Psoas muscle (tissue), 8 donors: ENCODE results near the gene FAM81A. TPM values are rescaled to one million over a fixed set of nuclear protein-coding genes. Genes with fewer than 3 reads are reported as not detected.
"Not testable (repeated sequence)": the region's sequence is repeated elsewhere in the genome, so short reads cannot be mapped to it uniquely, and the experiment has no call there.

ENCODE experiments used
- ATAC-seq, 4 donors: fragments of 200-7000 bp; cut with Tn5 transposase; one replicate each; pipeline ENCODE4 v1.9.1; 2020; ENCODE audit warnings: moderate library complexity in 3 of 4, mild to moderate bottlenecking in 2 of 4
- DNase-seq, 2 donors: peaks; one replicate each; pipeline ENCODE4 v3.0.0-alpha.2; 2020
- H3K27ac ChIP-seq: fragments of 200-600 bp; one replicate; pipeline ENCODE4 v1.8.0; 2022
- H3K27me3 ChIP-seq, 3 donors: fragments of 200-600 bp in 1 of 3; one replicate each; pipeline versions ENCODE4 v1.6.1 to v1.8.0; 2013 to 2022; ENCODE audit warnings: low read length in 2 of 3, mild to moderate bottlenecking in 2 of 3, moderate library complexity in 1 of 3; ENCODE audit not compliant: insufficient read depth in 3 of 3
- H3K36me3 ChIP-seq, 2 donors: fragments of 200-600 bp in 1 of 2; one replicate each; pipeline versions ENCODE4 v1.6.1 to v1.8.0; 2013 to 2022; ENCODE audit warnings: low read depth in 1 of 2, mild to moderate bottlenecking in 1 of 2, moderate library complexity in 1 of 2; ENCODE audit not compliant: insufficient read depth in 1 of 2
- H3K4me1 ChIP-seq: fragments of 200-600 bp; one replicate; pipeline ENCODE4 v1.8.0; 2022
- H3K4me3 ChIP-seq: fragments of 200-600 bp; one replicate; pipeline ENCODE4 v1.8.0; 2022; ENCODE audit warnings: mild to moderate bottlenecking
- H3K9me3 ChIP-seq: fragments of 200-600 bp; one replicate; pipeline ENCODE4 v1.8.0; 2022
- CTCF ChIP-seq: fragments of 200-600 bp; IDR thresholded peaks from one replicate; pipeline ENCODE4 v1.8.0; 2022; ENCODE audit warnings: antibody characterized with exemption
- WGBS, 3 donors: extraction: QIAGEN DNeasy Blood & Tissue Kit; methylation state at CpG; one replicate each; pipeline versions ENCODE4 v1.1.6 to v1.1.7; 2013; 5-methylcytosine and 5-hydroxymethylcytosine counted together
- intact Hi-C, 2 donors: fragments of 100-400 bp; cut with DNase I; formaldehyde crosslinking; loops; one replicate each; pipeline versions ENCODE4 v1.11.0 to v1.14.2; 2022
- polyA plus RNA-seq, 3 donors: library from polyadenylated mRNA; stranded (reverse); fragments of 200-250 nt; gene quantifications; one replicate each; pipeline ENCODE4 v1.2.3, GENCODE V29; 2013
- total RNA-seq, 4 donors: library from RNA; stranded (reverse); fragmentation: NEBNext Ultra II Directional in 2 of 4; extraction: Animal tissue kit (Norgen Biotek cat#: 25700) in 2 of 4; gene quantifications; one replicate each; pipeline versions ENCODE4 v1.2.1 to v1.2.4, GENCODE V29; 2021 to 2023
- donor health status: healthy with polysubstance abuse.
- donor health status: DM: no; HTN: no; CAD: no; lungs with moderate emphysema.
- donor health status: Bipolar disorder and iron deficiency.
- donor health status: healthy.
- donor health status: DM: yes; HTN: yes; CAD: no.
- donor health status: DM: no; HTN: no; CAD: no.
- donor health status: DM: no; HTN: no; CAD: no.
- donor health status: DM: yes; HTN: yes; CAD: no.

FAM81A gene
- total and polyA plus RNA-seq, 7 donors: 0.32 to 1.4 (median 0.55) TPM

DNA sequence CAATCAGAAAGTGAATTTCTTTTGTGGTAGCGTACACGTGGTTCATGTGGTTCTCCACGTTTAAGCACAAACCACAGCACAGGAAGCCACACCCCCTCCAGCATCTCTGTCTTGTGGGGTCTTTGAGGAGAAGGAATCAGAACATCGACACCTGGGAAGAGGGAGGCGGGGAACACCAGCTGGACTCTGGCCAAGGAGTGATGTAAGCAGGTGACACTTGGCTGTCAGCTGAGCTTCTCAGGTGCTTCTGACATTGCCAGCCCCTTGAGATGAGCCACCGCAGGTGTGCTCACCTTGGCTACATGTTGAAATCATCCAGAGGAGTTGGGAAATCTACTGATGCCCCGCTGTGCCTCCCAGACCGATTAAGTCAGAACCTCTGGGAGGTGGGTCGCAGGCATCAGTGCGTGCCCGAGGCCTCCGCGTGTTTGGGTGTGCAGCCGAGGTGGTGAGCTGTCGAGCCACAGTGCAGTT is 85.0 kb downstream of the FAM81A start:
- H3K4me1 ChIP-seq: no peaks in the 10 kb centered on the region
- intact Hi-C loops: no loop called here

GRCh38 chr15:59523702-59524101 is 85.7 kb downstream of the FAM81A start:
- H3K27me3 ChIP-seq: no peaks in the 10 kb centered on the region
- H3K4me3 ChIP-seq: no peak overlapping the region
- TF ChIP-seq CTCF: no peak
- DNase-seq (no peak), ATAC-seq (no peak)
- H3K4me1 ChIP-seq: no peaks in the 10 kb centered on the region
- H3K27ac ChIP-seq: no peak overlapping the region
- H3K9me3 ChIP-seq: no peaks in the 10 kb centered on the region
- no peaks in the 10 kb centered on the region for H3K36me3 ChIP-seq
- intact Hi-C loops: no loop called here
- 86% methylated on average over 6 of the region's 6 CpGs for WGBS, 3 donors

More for the DNA sequence above, 85.0 kb downstream of the FAM81A start:
- Histone ChIP-seq H3K4me3 (no peak overlapping the region), H3K9me3 (no peaks in the 10 kb centered on the region), H3K27me3 (no peaks in the 10 kb centered on the region), H3K36me3 (no peaks in the 10 kb centered on the region), H3K27ac (no peak overlapping the region)
- DNase-seq (no peak), ATAC-seq (no peak)
- WGBS, 3 donors: 82 to 84% (median 83%) methylated on average over 15 of the region's 15 CpGs
- TF ChIP-seq CTCF: no peak

GRCh38 chr15:59524331-59524731 is 86.3 kb downstream of the FAM81A start:
- 40 to 45% (median 44%) methylated on average over 5 of the region's 5 CpGs for WGBS, 3 donors
- no peaks in the 10 kb centered on the region for H3K4me1 ChIP-seq
- H3K36me3 ChIP-seq: no peaks in the 10 kb centered on the region
- intact Hi-C loops: no loop called here
- H3K9me3 ChIP-seq: no peaks in the 10 kb centered on the region
- no peak overlapping the region for H3K4me3 ChIP-seq
- H3K27ac ChIP-seq: no peak overlapping the region
- no peak for DNase-seq
- ATAC-seq: no peak
- TF ChIP-seq CTCF: no peak
- H3K27me3 ChIP-seq: no peaks in the 10 kb centered on the region

DNA sequence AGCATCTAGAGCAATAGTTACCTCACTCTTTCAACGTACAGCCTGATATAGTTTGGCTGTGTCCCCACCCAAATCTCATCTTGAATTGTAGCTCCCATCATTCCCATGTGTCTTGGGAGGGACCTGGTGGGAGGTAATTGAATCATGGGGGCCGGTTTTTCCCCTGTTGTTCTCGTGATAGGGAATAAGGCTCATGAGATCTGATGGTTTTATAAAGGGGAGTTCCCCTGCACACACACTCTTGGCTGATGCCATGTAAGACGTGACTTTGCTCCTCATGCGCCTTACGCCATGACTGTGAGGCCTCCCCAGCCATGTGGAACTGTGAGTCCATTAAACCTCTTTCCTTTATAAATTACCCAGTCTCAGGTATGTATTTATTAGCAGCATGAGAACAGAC is 88.5 kb downstream of the FAM81A start:
- H3K36me3 ChIP-seq, intact Hi-C loops, H3K4me3 ChIP-seq, DNase-seq, ATAC-seq, H3K27ac ChIP-seq, H3K9me3 ChIP-seq, H3K27me3 ChIP-seq, H3K4me1 ChIP-seq: not testable (repeated sequence)
- WGBS, 3 donors: 82 to 88% (median 88%) methylated on average over 6 of the region's 6 CpGs

DNA sequence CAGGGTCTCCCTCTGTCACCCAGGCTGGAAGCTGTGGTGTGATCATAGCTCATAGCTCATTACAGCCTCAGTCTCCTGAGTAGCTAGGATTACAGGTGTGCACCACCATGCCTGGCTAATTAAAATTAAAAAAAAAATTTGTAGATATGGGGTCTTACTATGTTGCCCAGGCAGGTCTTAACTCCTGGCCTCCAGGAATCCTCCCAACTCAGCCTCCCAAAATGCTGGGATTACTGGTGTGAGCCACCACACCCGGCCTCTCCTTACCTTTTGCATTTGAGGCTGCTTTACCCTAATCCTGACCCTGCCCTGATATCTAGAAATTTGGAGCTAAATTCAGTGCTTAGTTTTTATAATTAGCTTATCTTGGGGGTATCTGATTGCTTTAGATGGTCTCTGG is 90.4 kb downstream of the FAM81A start:
- ATAC-seq (no peak), DNase-seq (no peak)
- H3K4me3 ChIP-seq: no peak overlapping the region
- 95 to 100% (median 98%) methylated on average over 1 of the region's 1 CpG for WGBS, 3 donors
- no peaks in the 10 kb centered on the region for H3K36me3 ChIP-seq
- no peaks in the 10 kb centered on the region for H3K9me3 ChIP-seq
- intact Hi-C loops: no loop called here
- H3K4me1 ChIP-seq: no peaks in the 10 kb centered on the region
- no peak overlapping the region for H3K27ac ChIP-seq
- TF ChIP-seq CTCF: no peak
- no peaks in the 10 kb centered on the region for H3K27me3 ChIP-seq
